ENCODE results near the gene STRN3. TPM values are rescaled to one million over a fixed set of nuclear protein-coding genes. Genes with fewer than 3 reads are reported as not detected.
"Not testable (repeated sequence)": the region's sequence is repeated elsewhere in the genome, so short reads cannot be mapped to it uniquely, and the experiment has no call there.

STRN3 gene
- total RNA-seq, 1 experiment from 2014 or later, result 44.2 TPM

DNA sequence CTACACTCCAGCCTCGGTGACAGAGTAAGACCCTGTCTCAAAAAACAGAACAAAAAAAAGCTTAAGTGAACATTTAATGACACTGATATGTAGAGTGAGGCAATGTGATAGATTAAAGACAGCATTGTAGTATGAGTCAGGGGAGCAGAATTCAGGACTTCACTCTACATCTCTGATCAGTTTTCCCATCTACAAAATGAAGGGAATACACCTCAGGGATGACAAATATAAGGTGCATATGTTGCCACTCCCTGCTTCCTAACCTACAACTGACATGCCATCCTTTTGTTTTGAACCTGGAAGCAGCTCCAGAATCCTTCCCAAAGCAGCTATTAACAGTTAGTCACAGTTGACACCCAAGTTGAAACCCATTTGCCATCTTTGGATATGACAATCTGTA is 30.9 kb upstream of the STRN3 start:
- no peak overlapping the region for H3K27ac ChIP-seq (ENCODE audit: low read depth, low read length, poor library complexity, severe bottlenecking)
- H3K4me1 ChIP-seq (ENCODE audit: insufficient read depth, low read length, poor library complexity, severe bottlenecking), result peaks cover 5% of the 10 kb centered on the region
- ChIA-PET POLR2A (ENCODE audit: low non-redundant PET) (no interaction called here), CTCF (no interaction called here)
- no peak overlapping the region for H3K4me3 ChIP-seq (ENCODE audit: low read depth, low read length, poor library complexity, severe bottlenecking)
- no peak for DNase-seq (ENCODE audit: low spot score)
- no peaks in the 10 kb centered on the region for H3K9me3 ChIP-seq (ENCODE audit: low read depth, low read length, poor library complexity, severe bottlenecking)
- TF ChIP-seq EZH2 (IDR thresholded peaks at IDR 0.05; ENCODE audit: borderline replicate concordance, low read depth, low read length, poor library complexity, severe bottlenecking) (no peak), CTCF (conservative IDR thresholded peaks at IDR 0.05; ENCODE audit: low read depth, low read length) (no peak)
- H3K36me3 ChIP-seq (ENCODE audit: insufficient read depth, low read length, poor library complexity, severe bottlenecking), result no peaks in the 10 kb centered on the region
- H3K27me3 ChIP-seq (replicated peaks; ENCODE audit: insufficient read depth, low read depth, low read length, poor library complexity), result no peaks in the 10 kb centered on the region
- BruUV-seq (replicated peaks), result no TSS peak
- intact Hi-C loops (cut with micrococcal nuclease; ENCODE audit: unreplicated experiment), result no loop called here

DNA sequence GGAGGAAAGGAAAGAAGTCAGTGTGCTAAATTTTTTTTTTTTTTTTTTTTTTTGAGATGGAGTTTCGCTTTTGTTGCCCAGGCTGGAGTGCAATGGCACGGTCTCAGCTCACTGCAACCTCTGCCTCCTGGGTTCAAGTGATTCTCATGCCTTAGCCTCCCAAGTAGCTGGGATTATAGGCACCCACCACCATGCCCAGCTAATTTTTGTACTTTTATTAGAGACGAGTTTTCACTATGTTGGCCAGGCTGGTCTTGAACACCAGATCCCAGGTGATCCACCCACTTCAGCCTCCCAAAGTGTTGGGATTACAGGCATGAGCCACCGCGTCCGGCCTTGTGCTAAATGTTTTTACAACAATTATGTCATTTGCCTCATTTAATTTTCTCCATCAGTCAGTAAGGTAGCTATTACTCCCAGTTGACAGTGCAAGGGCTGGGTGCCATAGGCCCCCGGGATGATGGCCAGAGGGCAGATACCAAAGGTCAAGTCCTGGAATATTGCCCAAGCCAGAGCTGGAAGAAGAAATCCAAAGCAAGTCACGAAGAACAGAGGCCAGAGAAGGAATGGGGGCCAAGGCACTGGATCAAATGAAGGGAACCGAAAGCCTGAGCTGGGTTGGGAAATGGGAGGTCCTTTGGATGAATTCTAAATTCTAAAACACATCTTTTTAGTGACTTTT is 26.9 kb upstream of the STRN3 start:
- H3K9me3 ChIP-seq (ENCODE audit: low read depth, low read length, poor library complexity, severe bottlenecking); H3K36me3 ChIP-seq (ENCODE audit: insufficient read depth, low read length, poor library complexity, severe bottlenecking); POLR2A ChIA-PET (ENCODE audit: low non-redundant PET); H3K4me3 ChIP-seq (ENCODE audit: low read depth, low read length, poor library complexity, severe bottlenecking); CTCF ChIA-PET; intact Hi-C loops (cut with micrococcal nuclease; ENCODE audit: unreplicated experiment); H3K4me1 ChIP-seq (ENCODE audit: insufficient read depth, low read length, poor library complexity, severe bottlenecking); BruUV-seq (replicated peaks); DNase-seq (ENCODE audit: low spot score); H3K27me3 ChIP-seq (replicated peaks; ENCODE audit: insufficient read depth, low read depth, low read length, poor library complexity); H3K27ac ChIP-seq (ENCODE audit: low read depth, low read length, poor library complexity, severe bottlenecking): not testable (repeated sequence)

DNA sequence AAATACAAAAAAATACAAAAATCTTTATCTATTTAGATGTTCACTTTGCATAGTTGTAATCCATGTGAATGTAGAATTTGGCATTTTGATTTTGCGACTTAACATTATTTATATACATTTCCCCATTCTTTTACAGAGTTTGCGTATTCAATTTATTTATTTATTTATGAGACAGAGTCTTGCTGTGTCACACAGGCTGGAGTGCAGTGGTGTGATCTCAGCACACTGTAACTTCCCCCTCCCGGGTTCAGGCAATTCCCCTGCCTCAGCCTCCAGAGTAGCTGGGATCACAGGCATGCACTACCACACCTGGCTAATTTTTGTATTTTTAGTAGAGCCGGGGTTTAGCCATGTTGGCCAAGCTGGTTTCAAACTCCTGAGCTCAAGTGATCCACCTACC is 25.3 kb upstream of the STRN3 start:
- H3K9me3 ChIP-seq (ENCODE audit: low read depth, low read length, poor library complexity, severe bottlenecking), result no peaks in the 10 kb centered on the region
- H3K36me3 ChIP-seq (ENCODE audit: insufficient read depth, low read length, poor library complexity, severe bottlenecking), result no peaks in the 10 kb centered on the region
- intact Hi-C loops (cut with micrococcal nuclease; ENCODE audit: unreplicated experiment), result no loop called here
- DNase-seq (ENCODE audit: low spot score), result no peak
- no peak overlapping the region for H3K27ac ChIP-seq (ENCODE audit: low read depth, low read length, poor library complexity, severe bottlenecking)
- TF ChIP-seq CTCF (conservative IDR thresholded peaks at IDR 0.05; ENCODE audit: low read depth, low read length), result no peak
- TF ChIP-seq EZH2 (IDR thresholded peaks at IDR 0.05; ENCODE audit: borderline replicate concordance, low read depth, low read length, poor library complexity, severe bottlenecking), result no peak
- no TSS peak for BruUV-seq (replicated peaks)
- no peaks in the 10 kb centered on the region for H3K27me3 ChIP-seq (replicated peaks; ENCODE audit: insufficient read depth, low read depth, low read length, poor library complexity)
- ChIA-PET POLR2A (ENCODE audit: low non-redundant PET) (no interaction called here), CTCF (no interaction called here)
- H3K4me3 ChIP-seq (ENCODE audit: low read depth, low read length, poor library complexity, severe bottlenecking), result no peak overlapping the region
- no peaks in the 10 kb centered on the region for H3K4me1 ChIP-seq (ENCODE audit: insufficient read depth, low read length, poor library complexity, severe bottlenecking)

GRCh38 chr14:31051023-31051422 is 24.8 kb upstream of the STRN3 start:
- POLR2A ChIA-PET (ENCODE audit: low non-redundant PET), result no interaction called here
- H3K4me1 ChIP-seq (ENCODE audit: insufficient read depth, low read length, poor library complexity, severe bottlenecking), result no peaks in the 10 kb centered on the region
- no TSS peak for BruUV-seq (replicated peaks)
- H3K36me3 ChIP-seq (ENCODE audit: insufficient read depth, low read length, poor library complexity, severe bottlenecking), result no peaks in the 10 kb centered on the region
- intact Hi-C loops (cut with micrococcal nuclease; ENCODE audit: unreplicated experiment), result no loop called here
- CTCF ChIA-PET, result no interaction called here
- H3K27me3 ChIP-seq (replicated peaks; ENCODE audit: insufficient read depth, low read depth, low read length, poor library complexity), result no peaks in the 10 kb centered on the region
- no peak overlapping the region for H3K27ac ChIP-seq (ENCODE audit: low read depth, low read length, poor library complexity, severe bottlenecking)
- no peak for TF ChIP-seq EZH2 (IDR thresholded peaks at IDR 0.05; ENCODE audit: borderline replicate concordance, low read depth, low read length, poor library complexity, severe bottlenecking)
- TF ChIP-seq CTCF (conservative IDR thresholded peaks at IDR 0.05; ENCODE audit: low read depth, low read length), result no peak
- DNase-seq (ENCODE audit: low spot score), result no peak
- H3K9me3 ChIP-seq (ENCODE audit: low read depth, low read length, poor library complexity, severe bottlenecking), result no peaks in the 10 kb centered on the region
- no peak overlapping the region for H3K4me3 ChIP-seq (ENCODE audit: low read depth, low read length, poor library complexity, severe bottlenecking)
